SK-N-DZ (cell line): ENCODE data around the gene PLCL1.

Experiments
- DNase-seq: peaks from one replicate; pipeline ENCODE4 v3.0.0-alpha.2; 2015; ENCODE audit warnings: low spot score

Gene PLCL1

DNA sequence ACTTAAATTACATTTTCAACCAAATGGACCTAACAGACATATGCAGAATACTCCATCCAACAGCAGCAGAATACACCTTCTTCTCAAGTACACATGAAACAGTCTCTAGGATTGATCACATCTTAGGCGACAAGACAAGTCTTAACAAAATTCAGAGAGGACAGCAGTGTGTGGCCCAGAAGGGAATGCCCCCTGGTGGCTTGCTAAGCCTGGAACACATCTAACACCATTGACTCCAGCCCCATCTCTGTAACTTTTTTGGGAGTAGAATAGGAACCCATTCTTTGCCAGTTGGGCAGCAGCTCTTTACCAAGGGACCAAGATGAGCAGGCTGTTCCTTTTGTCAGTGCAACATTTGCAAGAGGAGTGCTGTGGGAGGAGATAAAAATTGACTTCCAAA lies 249.9 kb downstream of the PLCL1 start:
- DNase-seq: no peak

GRCh38 chr2:198055716-198056115 lies 251.3 kb downstream of the PLCL1 start:
- DNase-seq: no peak

DNA sequence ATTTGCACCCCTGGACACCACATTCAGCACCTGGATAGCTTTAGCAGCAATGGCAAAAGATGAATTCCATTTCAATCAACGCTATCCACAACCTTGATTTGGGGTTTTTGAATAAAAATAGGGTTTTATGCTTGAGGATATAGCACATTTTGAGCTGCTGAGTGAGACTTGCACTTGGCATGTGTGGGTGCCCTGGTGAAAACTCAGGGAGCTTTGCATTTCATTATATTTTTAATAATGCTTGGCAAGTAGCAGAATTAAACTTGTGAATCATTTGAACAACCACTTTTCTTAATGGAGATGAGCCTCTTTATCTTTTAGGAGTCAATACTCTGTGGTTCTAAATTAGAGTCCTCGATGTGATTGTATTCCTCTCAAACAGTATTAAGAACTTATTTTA lies 252.4 kb downstream of the PLCL1 start:
- no peak for DNase-seq

DNA sequence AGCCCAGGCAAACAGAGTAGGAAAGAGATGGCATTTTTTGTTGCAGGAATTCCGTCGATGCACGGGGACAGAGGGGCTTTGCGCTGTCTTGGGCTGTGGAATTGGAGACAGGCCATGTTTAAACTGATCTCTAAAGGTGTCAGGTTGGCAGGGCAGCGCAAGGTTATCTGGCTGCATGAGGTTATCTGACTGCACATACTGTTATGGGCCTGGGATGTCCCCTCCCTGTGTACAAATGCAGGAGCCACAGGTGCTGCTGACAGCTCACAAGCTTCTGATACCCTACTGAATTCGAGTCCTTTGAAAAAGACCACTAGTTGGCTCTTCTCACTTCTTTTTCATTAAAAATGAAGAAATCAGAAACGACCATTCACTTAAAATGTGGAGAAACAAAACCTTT lies 255.4 kb downstream of the PLCL1 start:
- DNase-seq: no peak

DNA sequence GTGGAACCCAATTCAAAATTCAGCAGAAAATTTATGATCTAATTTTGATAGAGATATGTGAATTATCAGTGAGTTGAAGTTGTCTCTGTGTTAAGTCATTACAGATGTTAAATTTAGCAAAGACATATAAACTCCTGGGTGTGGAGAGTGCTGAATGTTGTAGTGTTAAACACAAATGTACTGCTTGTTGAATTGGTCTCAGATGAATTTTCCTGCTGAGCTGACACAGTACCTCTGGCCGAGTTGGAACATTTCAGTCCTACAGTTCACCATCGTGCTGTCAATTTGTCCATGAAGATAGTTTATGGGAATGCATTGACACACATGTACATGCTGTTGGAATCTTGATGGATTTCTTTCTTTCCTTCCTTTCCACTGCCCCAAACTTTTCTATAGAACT lies 255.9 kb downstream of the PLCL1 start:
- no peak for DNase-seq

DNA sequence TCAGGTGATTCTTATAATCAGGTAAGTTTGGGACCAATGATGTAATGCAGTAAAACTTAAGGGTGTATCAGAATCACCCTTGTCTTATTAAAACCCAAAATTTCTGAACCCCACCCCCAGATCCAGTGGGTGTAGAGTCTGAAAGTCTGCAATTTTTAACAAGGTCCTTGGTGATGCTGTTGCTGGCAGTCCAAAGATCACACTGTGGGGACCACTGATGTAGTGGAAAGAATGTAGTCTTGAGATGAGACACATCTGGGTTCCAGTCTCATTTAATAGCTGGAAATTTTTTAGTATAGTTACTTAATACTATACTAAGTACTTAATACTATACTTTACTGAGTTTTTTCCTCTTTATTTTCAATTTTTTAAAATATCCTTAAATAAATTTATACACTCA lies 258.4 kb downstream of the PLCL1 start:
- no peak for DNase-seq

DNA sequence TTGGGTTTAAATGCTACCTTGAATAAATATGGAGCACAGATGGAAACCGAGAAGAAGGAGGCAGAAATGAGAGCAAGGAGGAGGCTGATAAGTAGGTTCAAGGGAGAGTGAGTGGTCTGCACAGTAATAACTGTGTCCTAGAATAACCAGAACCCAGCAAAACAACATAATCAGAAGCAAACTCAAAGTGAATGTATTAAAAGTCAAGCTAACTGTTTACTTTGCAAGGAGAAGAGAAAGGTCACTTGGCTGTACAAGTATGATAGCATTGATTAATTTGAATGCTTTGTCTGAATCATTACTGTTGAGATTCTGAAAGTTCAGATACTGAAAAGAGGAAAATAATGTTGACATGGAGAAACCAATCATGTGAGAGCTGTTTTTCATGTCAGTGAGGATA lies 258.8 kb downstream of the PLCL1 start:
- DNase-seq: no peak

DNA sequence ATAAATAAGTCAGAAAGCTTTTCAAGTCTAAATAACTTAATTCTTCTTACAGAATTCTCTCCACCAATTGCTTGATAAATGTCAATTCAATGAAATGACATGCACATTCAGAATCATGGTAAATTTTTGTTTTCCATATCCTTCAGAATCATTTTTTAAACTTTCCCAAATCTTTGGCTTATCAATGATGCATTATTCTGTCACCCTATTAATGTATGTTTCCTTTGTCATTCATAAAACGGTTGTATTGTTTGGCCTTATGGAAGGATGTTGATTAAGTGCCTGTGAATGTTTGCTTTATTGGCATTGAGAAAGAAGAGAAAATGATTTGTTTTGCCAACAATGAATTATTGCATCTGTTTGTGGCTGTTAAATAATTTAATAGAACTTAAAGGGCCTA lies 260.9 kb downstream of the PLCL1 start:
- DNase-seq: no peak

DNA sequence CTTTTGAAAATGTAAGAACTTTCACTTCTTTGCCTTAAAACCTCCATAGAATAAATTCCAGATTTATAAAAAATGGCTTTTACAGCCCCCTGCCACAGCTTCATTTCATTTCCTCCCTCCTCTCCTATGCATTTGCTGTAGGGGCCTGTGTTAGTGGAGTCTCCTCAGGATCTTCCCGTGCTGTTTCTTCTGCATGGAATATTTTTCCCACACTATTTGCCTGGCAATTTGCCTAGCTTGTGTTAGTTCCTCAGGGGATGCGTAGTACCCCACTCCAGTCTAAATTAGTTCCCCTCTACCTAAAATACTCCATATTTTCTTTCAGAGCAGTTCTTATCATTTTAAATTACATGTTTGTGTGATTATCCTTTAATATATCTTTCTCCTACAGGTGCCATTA lies 262.2 kb downstream of the PLCL1 start:
- no peak for DNase-seq

DNA sequence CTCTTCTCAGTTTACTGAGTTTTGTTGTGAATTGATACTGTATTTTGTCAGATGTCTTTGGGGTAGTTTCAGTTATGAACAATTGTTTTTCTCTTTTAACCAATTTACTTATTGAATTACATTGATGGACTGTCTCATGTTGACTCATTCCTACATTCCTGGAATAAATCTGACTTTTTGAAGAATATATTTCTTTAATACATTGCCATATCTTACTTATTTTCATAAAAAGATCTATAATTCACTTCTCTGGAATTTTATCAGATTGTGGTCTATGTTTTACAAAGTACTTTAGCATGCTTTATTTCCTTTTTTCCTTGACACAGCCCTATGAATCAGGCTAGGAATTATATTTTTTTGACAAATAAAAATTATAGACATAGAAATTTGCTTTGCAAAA lies 268.3 kb downstream of the PLCL1 start:
- no peak for DNase-seq

DNA sequence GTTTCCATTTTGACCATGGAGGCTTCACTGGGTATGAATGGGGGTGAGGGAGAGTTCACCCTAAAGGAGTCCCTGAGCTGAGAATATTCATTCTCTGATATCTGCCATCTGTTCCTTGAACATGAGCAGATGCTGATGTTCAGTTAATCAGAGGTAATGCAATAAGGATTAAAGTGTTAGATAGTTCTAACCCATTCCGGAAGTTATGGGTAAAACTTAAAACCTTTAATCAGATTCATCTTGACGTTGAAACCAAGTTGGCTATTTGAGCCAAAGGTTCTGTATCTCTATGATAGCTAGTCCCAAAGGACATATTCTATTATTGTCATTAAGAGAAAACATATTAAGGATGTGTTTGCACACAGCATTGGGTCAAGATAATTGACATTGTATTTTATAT lies 268.9 kb downstream of the PLCL1 start:
- DNase-seq: peak; percentile 40

DNA sequence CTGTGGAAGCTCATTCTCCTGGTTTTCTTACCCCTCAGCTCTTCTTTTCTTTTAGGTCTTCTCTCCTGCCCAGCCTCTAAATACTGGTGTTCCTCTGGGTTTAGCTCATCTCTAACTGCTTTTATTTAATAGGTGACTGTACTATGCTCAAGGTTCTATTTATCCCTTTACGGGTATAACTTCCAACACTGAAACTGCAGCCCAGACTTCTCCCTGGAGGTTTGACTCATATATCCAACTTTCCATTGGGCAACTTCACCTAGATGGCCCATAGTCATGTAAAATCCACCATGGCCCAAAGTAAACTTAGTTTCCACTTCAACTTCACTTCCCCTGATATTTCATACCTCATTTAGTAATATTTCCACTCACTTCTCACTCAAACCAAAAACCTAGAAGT lies 273.1 kb downstream of the PLCL1 start:
- no peak for DNase-seq

DNA sequence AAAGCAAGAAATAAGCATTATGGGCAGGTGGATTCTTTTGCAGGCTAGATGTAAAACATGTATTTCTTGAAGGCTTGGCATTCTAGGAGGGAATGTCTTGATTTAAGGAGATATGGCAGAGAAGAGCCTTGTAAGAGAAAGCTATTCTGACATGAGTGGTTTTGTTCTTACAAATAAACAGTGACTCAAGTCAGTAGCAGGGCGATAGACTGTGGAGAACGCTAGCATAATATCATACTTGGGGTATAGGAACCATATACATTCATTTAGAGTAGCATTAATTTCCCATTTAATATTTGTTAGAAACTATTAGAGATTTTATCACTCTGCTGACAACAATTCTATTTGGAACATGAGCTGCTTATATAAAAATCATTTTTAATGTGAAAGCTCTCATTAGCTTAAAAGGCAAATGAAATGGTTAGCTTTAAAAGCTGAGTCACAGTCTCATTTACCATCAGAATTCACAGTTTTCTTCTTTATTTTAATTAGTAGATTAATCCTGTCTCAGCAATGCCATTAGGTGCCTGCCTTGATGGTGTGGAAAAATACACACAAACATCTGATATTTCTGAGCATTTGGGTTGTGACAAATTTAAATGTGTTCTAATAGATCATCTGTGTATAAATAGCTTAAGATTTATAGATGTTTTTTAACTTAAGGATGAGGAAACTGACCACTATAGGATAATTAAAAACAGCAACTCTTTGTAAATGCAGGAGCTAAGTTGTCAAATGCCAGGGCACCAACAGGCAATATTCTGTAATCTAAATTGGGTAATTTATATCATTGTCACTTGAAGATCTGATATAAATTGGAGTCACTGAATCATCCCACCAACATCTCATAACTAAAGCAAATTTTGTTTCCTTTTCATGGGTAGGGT lies 276.7 kb downstream of the PLCL1 start:
- no peak for DNase-seq

GRCh38 chr2:198084156-198084555 lies 279.8 kb downstream of the PLCL1 start:
- DNase-seq: no peak

DNA sequence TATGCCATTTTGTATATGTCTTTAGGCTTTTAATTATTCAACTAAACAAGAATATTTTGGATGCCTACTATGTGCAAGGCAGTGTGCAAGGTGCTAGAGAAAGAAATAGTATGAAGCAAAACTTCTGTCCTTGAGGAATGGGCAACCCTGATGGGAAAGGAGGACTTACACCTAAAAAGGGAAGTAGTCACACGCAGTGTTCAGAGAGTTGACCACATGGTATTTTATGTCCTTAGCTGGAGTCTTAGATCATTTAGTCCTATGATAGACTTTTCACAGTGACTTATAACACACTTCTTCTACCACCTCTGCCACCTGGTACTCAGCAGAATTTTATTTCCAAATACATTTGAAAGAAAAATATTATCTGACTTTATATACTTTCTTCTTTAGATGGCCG lies 291.6 kb downstream of the PLCL1 start:
- no peak for DNase-seq

DNA sequence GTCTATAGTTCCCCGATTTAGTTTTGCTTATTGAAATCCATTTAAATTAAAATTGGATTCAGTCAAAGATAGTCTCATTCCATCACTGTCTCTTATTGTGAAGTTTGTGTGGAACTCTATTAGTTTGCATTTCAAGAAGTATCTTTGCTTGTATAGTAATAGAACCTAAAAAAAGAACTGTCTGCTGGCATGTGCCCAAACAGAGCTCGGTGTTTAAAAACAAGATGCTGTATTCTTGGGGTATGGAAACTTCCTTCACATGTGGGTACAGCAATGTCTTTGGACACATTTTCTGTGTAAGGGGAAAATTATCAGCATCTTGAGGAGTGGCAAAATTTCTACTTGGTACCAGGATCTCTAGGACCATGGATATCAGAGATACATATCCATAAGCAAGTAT lies 292.6 kb downstream of the PLCL1 start:
- no peak for DNase-seq

GRCh38 chr2:198097630-198098029 lies 293.2 kb downstream of the PLCL1 start:
- DNase-seq: no peak

GRCh38 chr2:198098386-198098785 lies 294.0 kb downstream of the PLCL1 start:
- no peak for DNase-seq

GRCh38 chr2:198098918-198099317 lies 294.5 kb downstream of the PLCL1 start:
- no peak for DNase-seq

- no peak for DNase-seq
Observed at GRCh38 chr2:198100346-198100745, 296.0 kb downstream of the PLCL1 start.

- DNase-seq: no peak
Observed at GRCh38 chr2:198101688-198102087, 297.3 kb downstream of the PLCL1 start.

DNA sequence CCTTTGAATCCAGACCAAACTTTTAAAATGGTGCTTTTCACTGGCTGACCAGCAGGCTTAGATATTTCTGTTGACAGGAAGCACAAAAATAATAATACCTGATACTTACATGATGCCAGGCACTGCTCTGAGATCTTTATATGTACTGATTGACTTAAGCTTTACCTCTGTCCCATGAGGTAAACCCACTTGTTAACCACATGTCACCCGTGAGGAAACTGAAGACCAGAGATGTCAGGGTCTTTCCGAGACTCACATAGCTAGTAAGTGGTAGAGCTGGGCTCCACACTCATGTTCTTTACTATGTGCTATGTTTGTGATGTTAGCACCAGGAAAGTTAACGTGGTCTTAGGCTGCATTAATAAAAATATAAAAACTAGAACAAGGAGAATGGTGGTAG lies 297.7 kb downstream of the PLCL1 start:
- no peak for DNase-seq

- DNase-seq: no peak
Observed at GRCh38 chr2:198102856-198103255, 298.5 kb downstream of the PLCL1 start.
